Measurements from ENCODE around the gene DHCR24. TPM values are rescaled to one million over a fixed set of nuclear protein-coding genes. Genes with fewer than 3 reads are reported as not detected.

DHCR24 gene
- total and polyA plus RNA-seq, 2 donors (not counting 3 experiments of a cell fraction or from before 2014, with no cell fraction given) = 223 to 239 TPM

DNA sequence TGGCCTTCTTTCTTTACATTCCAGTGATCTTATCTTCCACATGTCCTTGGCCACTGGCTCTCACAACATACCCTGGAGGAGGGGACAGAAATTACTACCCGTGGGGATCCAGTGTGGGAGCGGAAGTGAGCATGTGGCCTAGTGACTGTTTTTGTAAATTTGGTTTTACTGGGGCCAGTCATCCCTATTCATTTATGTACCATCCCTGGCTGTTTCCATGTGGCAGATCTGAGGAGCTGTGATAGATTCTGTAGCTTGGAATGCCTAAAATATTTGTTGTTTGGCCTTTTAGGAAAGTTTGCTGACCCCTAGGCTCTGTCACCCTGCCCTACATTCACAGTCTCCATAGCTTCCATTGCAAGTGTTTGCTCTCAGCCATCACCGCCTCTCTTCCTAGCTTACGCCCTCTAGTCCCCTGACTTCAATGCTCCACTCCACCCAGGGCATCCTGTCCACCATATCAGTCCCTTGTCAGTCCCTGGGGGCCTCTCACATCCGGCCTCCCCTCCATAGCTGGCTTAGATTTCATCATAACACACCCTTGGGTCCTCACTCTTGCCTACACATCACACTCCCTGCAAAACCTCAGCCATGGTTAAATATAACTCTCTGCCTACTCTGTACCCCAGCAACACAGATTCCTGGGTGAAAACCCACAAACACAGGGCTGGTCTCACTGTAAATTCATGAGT lies 25.8 kb downstream of the DHCR24 start:
- peaks cover 7% of the 10 kb centered on the region for H3K4me1 ChIP-seq (ENCODE audit: control insufficient read depth, extremely low read depth, insufficient read depth, low read length)
- peaks cover 10 to 17% of the 10 kb centered on the region in 2 experiments for H3K36me3 ChIP-seq (ENCODE audit: control insufficient read depth in 2 of 2, extremely low read depth in 1 of 2, insufficient read depth in 2 of 2, low read length in 2 of 2)
- ChIA-PET POLR2A (no interaction called here), CTCF (interaction anchor here (1.3 kb wide), 1 partner anchor 8 kb away, joined by 5 read pairs; no protein-coding TSS in a partner anchor)
- H2AFZ ChIP-seq (ENCODE audit: low read depth, low read length) = no peak overlapping the region
- no peak overlapping the region for H3K27ac ChIP-seq (ENCODE audit: insufficient read depth, low read depth, low read length)
- H3K27me3 ChIP-seq (ENCODE audit: control insufficient read depth in 2 of 2, insufficient read depth in 2 of 2, low read length in 2 of 2) = no peaks in the 10 kb centered on the region
- H3K4me3 ChIP-seq (replicated peaks in 1 of 3; ENCODE audit: insufficient read depth in 1 of 3, low read depth in 1 of 3, low read length in 3 of 3) = no peak overlapping the region
- no peak for TF ChIP-seq CTCF (IDR thresholded peaks at IDR 0.05; ENCODE audit: extremely low read depth in 1 of 2, insufficient read depth in 1 of 2, low read depth in 1 of 2, low read length in 2 of 2)
- TF ChIP-seq MAX (IDR thresholded peaks at IDR 0.05; ENCODE audit: insufficient read depth, insufficient read length) = no peak
- TF ChIP-seq FOS (IDR thresholded peaks at IDR 0.05; ENCODE audit: borderline replicate concordance, insufficient read depth, low read length) = no peak
- H3K79me2 ChIP-seq (ENCODE audit: control insufficient read depth, insufficient read depth, low read length) = no peaks in the 10 kb centered on the region
- no peak for DNase-seq (ENCODE audit: low read depth, low spot score)
- dilution Hi-C loops (cut with MboI; ENCODE audit: extremely low pct_ligation_motif_present, low sequenced_read_pairs) = no loop called here
- no TSS peak for BruUV-seq (replicated peaks)
- no peaks in the 10 kb centered on the region for H3K9me3 ChIP-seq (replicated peaks; ENCODE audit: control insufficient read depth, insufficient read depth, low read length)
- H3K9ac ChIP-seq (replicated peaks; ENCODE audit: extremely low read depth, insufficient read depth, low read length) = no peak overlapping the region
- no peaks in the 10 kb centered on the region for H4K20me1 ChIP-seq (replicated peaks; ENCODE audit: control insufficient read depth, extremely low read depth, insufficient read depth, low read length)
- FAIRE-seq = no peak
- intact Hi-C loops (cut with micrococcal nuclease) = no loop called here
- no peaks in the 10 kb centered on the region for H3K9me1 ChIP-seq (replicated peaks; ENCODE audit: control insufficient read depth, extremely low read depth, insufficient read depth, low read length)
- no peak overlapping the region for H3K4me2 ChIP-seq (ENCODE audit: insufficient read depth, low read length)

All from endothelial cell of umbilical vein (primary cell).